AG04449 (cell line): Measurements from ENCODE around the gene CCL16.

ENCODE experiments used
- CTCF ChIA-PET: fragments of 350-600 bp; formaldehyde crosslinking; extraction: SDS; loops from one replicate; lab custom pipeline; 2021; ENCODE audit warnings: antibody characterized with exemption; lab: Yijun Ruan, JAX
- POLR2A ChIA-PET: fragments of 400-600, 350-600 bp; formaldehyde crosslinking; extraction: SDS; loops from one replicate; lab custom pipeline; 2020; ENCODE audit warnings: antibody characterized with exemption, inconsistent platforms; lab: Yijun Ruan, JAX
- DNase-seq: peaks from one replicate; pipeline ENCODE4 v3.0.0-alpha.2; 2010; ENCODE audit warnings: low read depth, low spot score
- H3K4me3 ChIP-seq: 2 replicates; pipeline ENCODE4 v1.5.1; 2011; ENCODE audit warnings: low read depth, mild to moderate bottlenecking, control low read depth, low read length
- CTCF ChIP-seq: IDR thresholded peaks from one replicate; pipeline ENCODE4 v1.5.1; 2011; ENCODE audit warnings: mild to moderate bottlenecking, moderate library complexity, low read length, control low read depth, inconsistent platforms; ENCODE audit not compliant: insufficient read depth; ENCODE audit errors: missing control alignments

The CCL16 gene

GRCh38 chr17:35978346-35978745 lies 3.0 kb downstream of the CCL16 start:
- TF ChIP-seq CTCF, result no peak
- DNase-seq, result no peak
- POLR2A ChIA-PET, result no interaction called here
- no peak overlapping the region for H3K4me3 ChIP-seq
- CTCF ChIA-PET, result interaction anchor here (1.2 to 4.5 kb wide), 3 partner anchors 9 to 170 kb away, joined by 3 to 27 read pairs (median 6); no protein-coding TSS in a partner anchor

GRCh38 chr17:35977509-35977908 lies 3.8 kb downstream of the CCL16 start:
- DNase-seq, result no peak
- ChIA-PET CTCF (interaction anchor here (1.2 to 4.5 kb wide), 3 partner anchors 8 to 171 kb away, joined by 3 to 27 read pairs (median 6); no protein-coding TSS in a partner anchor), POLR2A (no interaction called here)
- no peak for TF ChIP-seq CTCF
- no peak overlapping the region for H3K4me3 ChIP-seq

- no peak overlapping the region for H3K4me3 ChIP-seq
- no peak for TF ChIP-seq CTCF
- ChIA-PET POLR2A (interaction anchor here (0.6 kb wide), 1 partner anchor 36 kb away, joined by 3 read pairs; no protein-coding TSS in a partner anchor), CTCF (interaction anchor here (0.7 to 7.3 kb wide), 4 partner anchors 98 to 209 kb away, joined by 3 to 82 read pairs (median 4); no protein-coding TSS in a partner anchor)
- DNase-seq, result peak; percentile 4
Observed at GRCh38 chr17:35973333-35974260, 7.7 kb downstream of the CCL16 start.

- ChIA-PET POLR2A (no interaction called here), CTCF (interaction anchor here (1.5 to 7.3 kb wide), 3 partner anchors 99 to 210 kb away, joined by 4 to 82 read pairs (median 5); no protein-coding TSS in a partner anchor)
- no peak overlapping the region for H3K4me3 ChIP-seq
- TF ChIP-seq CTCF, result no peak
- no peak for DNase-seq
Observed at GRCh38 chr17:35972945-35973332, 8.4 kb downstream of the CCL16 start.

- POLR2A ChIA-PET, result no interaction called here
Observed at GRCh38 chr17:35972535-35972934, 8.8 kb downstream of the CCL16 start.

More at GRCh38 chr17:35972535-35972934, 8.8 kb downstream of the CCL16 start:
- no peak for TF ChIP-seq CTCF
- CTCF ChIA-PET, result interaction anchor here (1.4 to 7.3 kb wide), 4 partner anchors 14 to 211 kb away, joined by 3 to 82 read pairs (median 4); no protein-coding TSS in a partner anchor
- no peak overlapping the region for H3K4me3 ChIP-seq
- no peak for DNase-seq
